Fibroblast of skin of scalp (primary cell): ENCODE results near the gene UBQLN4.
A peak's percentile ranks its signal among the peaks of the same experiment; 100 is the strongest.

Source experiments
- DNase-seq: peaks from one replicate; pipeline ENCODE4 v3.0.0-alpha.2; 2013

The UBQLN4 gene

DNA sequence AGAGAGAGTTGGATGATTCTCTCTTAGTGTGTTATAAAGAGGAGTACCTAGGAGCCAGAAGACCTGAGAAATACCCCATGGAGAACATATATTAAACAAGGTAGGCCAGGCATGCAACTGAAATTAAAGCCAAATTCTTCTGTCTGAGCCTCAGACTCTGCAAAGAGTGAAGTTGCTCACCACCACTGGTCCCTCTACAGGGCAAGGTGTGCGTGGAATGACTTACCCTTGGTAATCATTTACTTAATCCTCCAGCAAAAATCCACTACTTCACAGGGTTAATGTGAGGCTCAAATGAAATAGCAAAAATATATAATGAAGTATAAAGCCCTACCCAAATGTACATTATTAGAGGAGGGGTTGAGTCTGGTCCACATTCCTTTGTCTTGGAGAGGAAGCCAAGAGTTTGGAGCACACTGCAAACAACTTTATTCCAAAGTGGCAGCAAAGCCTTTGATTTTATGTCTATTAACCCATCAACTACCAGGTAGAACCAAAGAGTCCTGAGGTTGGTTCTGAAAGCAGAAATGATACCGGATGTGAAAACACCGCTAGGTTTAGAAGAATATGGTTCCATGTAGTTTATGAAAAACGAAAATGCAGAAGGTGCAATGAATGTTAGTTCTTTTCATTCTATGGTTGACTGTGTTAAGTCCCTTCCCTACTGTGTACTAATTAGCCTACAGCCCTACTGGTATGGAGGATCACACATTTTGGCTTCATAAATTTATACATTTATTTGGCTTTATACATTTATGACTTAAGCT is 41.4 kb downstream of the UBQLN4 start:
- DNase-seq = no peak

DNA sequence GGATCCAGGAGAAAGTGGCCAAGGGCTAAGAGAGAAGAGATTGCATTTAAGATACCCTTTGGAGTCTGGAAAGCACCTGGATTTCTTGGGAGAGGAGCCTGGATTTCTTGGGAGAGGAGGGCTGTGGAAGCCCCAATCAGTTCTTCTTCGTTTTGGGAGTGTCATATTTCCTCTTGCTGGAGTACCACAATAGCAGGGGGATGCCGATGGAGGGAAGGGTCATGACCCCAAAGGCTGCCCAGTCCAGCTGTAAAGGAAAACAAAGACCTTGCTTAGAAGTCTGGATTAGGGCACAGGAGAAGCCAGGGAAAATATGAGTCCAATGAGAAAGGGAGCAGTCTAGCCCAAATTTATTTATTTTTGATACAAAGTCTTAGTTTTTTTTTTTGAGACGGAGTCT is 44.2 kb downstream of the UBQLN4 start:
- DNase-seq = no peak

GRCh38 chr1:156006666-156007376 is 46.8 kb downstream of the UBQLN4 start:
- DNase-seq = no peak

GRCh38 chr1:156004843-156005584 is 48.6 kb downstream of the UBQLN4 start:
- no peak for DNase-seq

- no peak for DNase-seq
Measured at GRCh38 chr1:156003923-156004188, 49.7 kb downstream of the UBQLN4 start.

DNA sequence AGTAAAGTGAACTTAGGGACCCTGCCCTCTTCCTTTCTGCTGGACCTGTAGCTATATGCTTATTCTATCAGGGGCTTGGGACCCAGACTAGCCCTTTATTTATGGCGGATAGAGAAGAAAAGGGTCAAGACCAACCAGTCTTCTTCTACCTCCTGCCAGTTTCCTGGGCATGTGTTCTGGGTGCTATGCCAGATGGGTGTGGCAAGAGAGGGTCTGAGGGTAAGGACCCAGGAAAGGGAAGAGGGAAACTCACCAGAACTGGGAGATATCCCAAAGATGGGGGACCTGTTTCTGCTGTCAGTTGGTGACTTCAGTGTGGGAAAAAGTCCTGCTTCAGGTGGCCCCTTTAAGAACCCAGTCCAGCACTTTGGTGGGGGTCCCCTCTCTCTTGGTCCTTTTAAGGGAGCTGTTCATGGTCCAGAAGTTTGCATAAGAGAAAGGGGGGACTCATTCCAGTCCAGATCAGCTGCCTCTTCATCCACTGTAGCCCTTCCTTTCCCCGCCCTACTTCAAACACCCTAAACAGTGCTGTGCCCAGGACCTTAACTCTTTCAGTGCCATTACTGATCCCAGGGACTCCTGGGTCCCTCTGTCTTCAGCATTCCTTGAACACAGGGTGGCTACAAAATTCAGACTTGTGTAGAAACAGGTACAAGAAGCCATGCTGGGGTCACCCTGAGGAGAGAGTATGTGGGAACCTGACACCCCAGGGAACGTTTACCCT is 51.2 kb downstream of the UBQLN4 start:
- DNase-seq = no peak

DNA sequence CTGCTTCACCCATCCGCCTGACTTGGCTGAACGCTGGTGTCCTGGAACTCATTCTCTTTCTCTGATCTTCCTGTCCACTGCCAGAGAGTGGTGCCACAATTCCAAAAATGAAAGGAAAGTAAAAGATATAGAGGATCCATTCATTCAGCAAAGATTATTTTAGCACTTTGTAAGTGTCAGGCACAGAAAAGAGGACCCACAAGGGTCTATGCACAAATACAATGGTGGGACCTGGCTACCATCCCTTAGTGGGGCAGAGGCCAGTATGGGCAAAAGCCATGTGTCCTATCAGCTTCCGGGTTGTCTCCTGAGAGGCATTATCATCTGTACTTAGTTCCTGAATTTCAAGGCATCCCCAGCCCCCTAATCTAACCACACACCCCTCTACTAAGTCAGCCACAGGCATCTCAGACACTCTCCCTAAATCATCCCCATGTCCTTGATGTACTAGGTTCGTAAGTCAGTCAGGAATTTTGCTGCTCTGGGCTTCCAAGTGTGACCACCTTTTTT is 51.9 kb downstream of the UBQLN4 start:
- peak; percentile 62 for DNase-seq

- no peak for DNase-seq
Measured at GRCh38 chr1:156001021-156001661, 52.5 kb downstream of the UBQLN4 start.

DNA sequence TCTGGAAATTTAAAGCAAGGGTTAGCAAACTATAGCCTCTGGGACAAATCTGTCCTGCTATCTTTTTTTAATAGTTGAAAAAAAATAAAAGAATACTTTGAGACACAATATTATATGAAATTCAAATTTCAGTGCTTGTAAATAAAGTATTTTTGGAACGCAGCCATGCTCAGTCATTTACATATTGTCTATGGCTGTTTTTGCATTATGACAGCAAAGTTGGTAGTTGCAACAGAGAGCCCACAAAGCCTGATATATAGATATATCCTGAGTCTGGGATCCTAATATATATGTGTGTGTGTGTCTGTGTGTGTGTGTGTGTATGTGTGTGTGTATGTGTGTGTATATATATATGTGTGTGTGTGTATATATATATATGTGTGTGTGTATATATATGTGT is 53.6 kb downstream of the UBQLN4 start:
- DNase-seq = no peak

- DNase-seq = no peak
Measured at GRCh38 chr1:155996166-155996565, 57.4 kb downstream of the UBQLN4 start.

DNA sequence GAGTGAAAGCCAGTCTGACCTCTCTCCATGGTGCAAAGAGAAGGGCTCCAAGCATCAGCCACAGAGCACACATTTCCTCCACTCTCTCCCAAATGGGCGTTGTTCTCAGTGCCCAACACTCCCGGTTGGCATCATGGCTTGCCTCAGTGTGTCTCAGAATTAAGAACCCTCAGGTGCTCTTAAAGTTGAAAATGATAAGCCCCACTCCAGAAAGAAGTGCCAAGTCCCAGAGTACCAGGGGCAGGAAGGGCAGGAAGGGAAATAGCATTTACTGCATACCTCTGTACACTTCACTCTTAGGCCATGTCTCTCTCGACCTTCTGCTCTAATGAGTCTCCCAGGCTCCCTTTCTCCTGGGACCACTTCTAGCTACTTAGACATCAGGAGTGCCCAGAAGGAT is 60.0 kb downstream of the UBQLN4 start:
- no peak for DNase-seq

GRCh38 chr1:155990005-155990739 is 63.4 kb downstream of the UBQLN4 start:
- no peak for DNase-seq

GRCh38 chr1:155989242-155990004 is 64.2 kb downstream of the UBQLN4 start:
- peak; percentile 81 for DNase-seq
